ENCODE measurements around the gene TRMO. TPM values are rescaled to one million over a fixed set of nuclear protein-coding genes. Genes with fewer than 3 reads are reported as not detected.
A peak's percentile ranks its signal among the peaks of the same experiment; 100 is the strongest.

The TRMO gene
- total RNA-seq, 2 experiments from 2014 or later = 26.6 to 31.8 TPM

- H3K36me3 Mint-ChIP-seq (ENCODE audit: low read depth) = peaks cover 7% of the 10 kb centered on the region
- POLR2A ChIA-PET = no interaction called here
- DNase-seq = no peak
- H3K4me1 Mint-ChIP-seq = peaks cover 57% of the 10 kb centered on the region
- peaks cover 2% of the 10 kb centered on the region for H3K27me3 Mint-ChIP-seq
- H3K9me3 Mint-ChIP-seq = no peaks in the 10 kb centered on the region
- CTCF ChIA-PET = interaction anchor here (0.6 to 1.3 kb wide), 5 partner anchors 11 to 72 kb away, joined by 3 to 6 read pairs (median 4); no protein-coding TSS in a partner anchor
- H3K4me3 Mint-ChIP-seq = no peak overlapping the region
- H3K27ac Mint-ChIP-seq = no peak overlapping the region
Observed at GRCh38 chr9:97935276-97935675, 13.0 kb upstream of the TRMO start.

- DNase-seq = no peak
- Mint-ChIP-seq H3K4me1 (peaks cover 64% of the 10 kb centered on the region), H3K27ac (no peak overlapping the region), H3K9me3 (no peaks in the 10 kb centered on the region), H3K4me3 (no peak overlapping the region), H3K36me3 (ENCODE audit: low read depth) (peaks cover 9% of the 10 kb centered on the region), H3K27me3 (peaks cover 2% of the 10 kb centered on the region)
- ChIA-PET CTCF (interaction anchor here (0.6 to 1.2 kb wide), 4 partner anchors 10 to 73 kb away, joined by 3 to 6 read pairs (median 4); no protein-coding TSS in a partner anchor), POLR2A (no interaction called here)
Observed at GRCh38 chr9:97934321-97935115, 12.2 kb upstream of the TRMO start.

- CTCF ChIA-PET = interaction anchor here (0.9 to 1.2 kb wide), 2 partner anchors 9 to 11 kb away, joined by 3 to 5 read pairs; no protein-coding TSS in a partner anchor
- no peak for DNase-seq
- H3K36me3 Mint-ChIP-seq (ENCODE audit: low read depth) = peaks cover 9% of the 10 kb centered on the region
Observed at GRCh38 chr9:97933297-97933998, 11.1 kb upstream of the TRMO start.

GRCh38 chr9:97930972-97931371 lies 8.7 kb upstream of the TRMO start:
- Mint-ChIP-seq H3K4me3 (peak overlapping the region; percentile 52), H3K4me1 (peaks cover 55% of the 10 kb centered on the region), H3K27ac (peak overlapping the region; percentile 88), H3K36me3 (ENCODE audit: low read depth) (peaks cover 9% of the 10 kb centered on the region), H3K9me3 (no peaks in the 10 kb centered on the region), H3K27me3 (peaks cover under 1% of the 10 kb centered on the region)
- ChIA-PET CTCF (interaction anchor here (2.6 kb wide), 1 partner anchor 52 kb away, joined by 9 read pairs; the partner anchor contains the start of gene ANP32B), POLR2A (no interaction called here)
- DNase-seq = peak; percentile 41

More at GRCh38 chr9:97933297-97933998, 11.1 kb upstream of the TRMO start:
- peaks cover 65% of the 10 kb centered on the region for H3K4me1 Mint-ChIP-seq
- no peak overlapping the region for H3K4me3 Mint-ChIP-seq
- H3K27ac Mint-ChIP-seq = no peak overlapping the region
- POLR2A ChIA-PET = no interaction called here
- peaks cover 2% of the 10 kb centered on the region for H3K27me3 Mint-ChIP-seq
- no peaks in the 10 kb centered on the region for H3K9me3 Mint-ChIP-seq

GRCh38 chr9:97928986-97929604 lies 6.8 kb upstream of the TRMO start:
- Mint-ChIP-seq H3K36me3 (ENCODE audit: low read depth) (peaks cover 5% of the 10 kb centered on the region), H3K27ac (peak overlapping the region; percentile 69), H3K4me3 (no peak overlapping the region), H3K9me3 (no peaks in the 10 kb centered on the region), H3K27me3 (no peaks in the 10 kb centered on the region), H3K4me1 (peaks cover 48% of the 10 kb centered on the region)
- POLR2A ChIA-PET = no interaction called here
- CTCF ChIA-PET = interaction anchor here (1.1 to 2.6 kb wide), 3 partner anchors 11 to 54 kb away, joined by 3 to 9 read pairs (median 4); partner anchors contain the start of gene ANP32B
- no peak for DNase-seq

GRCh38 chr9:97925497-97926334 lies 3.4 kb upstream of the TRMO start:
- CTCF ChIA-PET = interaction anchor here (0.6 to 1.8 kb wide), 6 partner anchors 29 to 357 kb away, joined by 3 to 12 read pairs (median 3); partner anchors contain the start of gene ANP32B

GRCh38 chr9:97924386-97924785 lies 2.1 kb upstream of the TRMO start:
- CTCF ChIA-PET = interaction anchor here (0.9 to 5.8 kb wide), 14 partner anchors 10 to 332 kb away, joined by 3 to 39 read pairs (median 4); partner anchors contain the start of genes ANP32B, NANS and TBC1D2
- no peak overlapping the region for H3K4me3 Mint-ChIP-seq
- no peaks in the 10 kb centered on the region for H3K9me3 Mint-ChIP-seq
- peaks cover 2% of the 10 kb centered on the region for H3K27me3 Mint-ChIP-seq
- H3K4me1 Mint-ChIP-seq = peaks cover 57% of the 10 kb centered on the region
- H3K27ac Mint-ChIP-seq = no peak overlapping the region
- peaks cover 14% of the 10 kb centered on the region for H3K36me3 Mint-ChIP-seq (ENCODE audit: low read depth)
- POLR2A ChIA-PET = interaction anchor here (0.6 kb wide), 1 partner anchor 116 kb away, joined by 3 read pairs; no protein-coding TSS in a partner anchor
- DNase-seq = no peak

More at GRCh38 chr9:97925497-97926334, 3.4 kb upstream of the TRMO start:
- no peak overlapping the region for H3K27ac Mint-ChIP-seq
- H3K36me3 Mint-ChIP-seq (ENCODE audit: low read depth) = peaks cover 11% of the 10 kb centered on the region
- H3K9me3 Mint-ChIP-seq = no peaks in the 10 kb centered on the region
- no peak for DNase-seq
- H3K4me1 Mint-ChIP-seq = peaks cover 54% of the 10 kb centered on the region
- H3K4me3 Mint-ChIP-seq = no peak overlapping the region
- H3K27me3 Mint-ChIP-seq = peaks cover 2% of the 10 kb centered on the region
- POLR2A ChIA-PET = no interaction called here

- ChIA-PET POLR2A (interaction anchor here (0.5 kb wide), 1 partner anchor 14 kb away, joined by 4 read pairs; no protein-coding TSS in a partner anchor), CTCF (interaction anchor here (0.6 to 5.8 kb wide), 23 partner anchors 10 to 333 kb away, joined by 3 to 39 read pairs (median 4); partner anchors contain the start of genes ANP32B, NANS and TBC1D2)
- Mint-ChIP-seq H3K27me3 (peaks cover 2% of the 10 kb centered on the region), H3K27ac (peak overlapping the region; percentile 99), H3K4me3 (peak overlapping the region; percentile 96), H3K36me3 (ENCODE audit: low read depth) (peaks cover 17% of the 10 kb centered on the region), H3K4me1 (peaks cover 59% of the 10 kb centered on the region), H3K9me3 (no peaks in the 10 kb centered on the region)
- DNase-seq = peak; percentile 85
Observed at GRCh38 chr9:97923529-97924108, 1.3 kb upstream of the TRMO start.

- ChIA-PET CTCF (interaction anchor here (1.0 to 5.8 kb wide), 5 partner anchors 10 to 273 kb away, joined by 3 to 39 read pairs (median 10); partner anchors contain the start of gene ANP32B), POLR2A (interaction anchor here (1.0 kb wide), 1 partner anchor 13 kb away, joined by 3 read pairs; no protein-coding TSS in a partner anchor)
- Mint-ChIP-seq H3K27me3 (peaks cover 2% of the 10 kb centered on the region), H3K4me3 (peak overlapping the region; percentile 96), H3K27ac (peak overlapping the region; percentile 99), H3K9me3 (no peaks in the 10 kb centered on the region), H3K4me1 (peaks cover 66% of the 10 kb centered on the region), H3K36me3 (ENCODE audit: low read depth) (peaks cover 42% of the 10 kb centered on the region)
- DNase-seq = no peak
Observed at GRCh38 chr9:97919217-97919813, 3.0 kb downstream of the TRMO start.

GRCh38 chr9:97918611-97919010 lies 3.7 kb downstream of the TRMO start:
- Mint-ChIP-seq H3K27me3 (peaks cover 2% of the 10 kb centered on the region), H3K36me3 (ENCODE audit: low read depth) (peaks cover 49% of the 10 kb centered on the region), H3K4me3 (peak overlapping the region; percentile 96), H3K27ac (peak overlapping the region; percentile 99), H3K9me3 (no peaks in the 10 kb centered on the region), H3K4me1 (peaks cover 63% of the 10 kb centered on the region)
- ChIA-PET POLR2A (no interaction called here), CTCF (interaction anchor here (1.0 to 2.3 kb wide), 2 partner anchors 9 to 273 kb away, joined by 3 to 8 read pairs; no protein-coding TSS in a partner anchor)
- DNase-seq = no peak

GRCh38 chr9:97911970-97912369 lies 10.3 kb downstream of the TRMO start:
- no peak overlapping the region for H3K4me3 Mint-ChIP-seq
- peaks cover 81% of the 10 kb centered on the region for H3K36me3 Mint-ChIP-seq (ENCODE audit: low read depth)
- H3K27me3 Mint-ChIP-seq = no peaks in the 10 kb centered on the region
- H3K4me1 Mint-ChIP-seq = peaks cover 65% of the 10 kb centered on the region
- ChIA-PET CTCF (interaction anchor here (0.7 to 2.6 kb wide), 2 partner anchors 10 kb away, joined by 5 to 11 read pairs; partner anchors contain the start of gene TRMO), POLR2A (no interaction called here)
- no peaks in the 10 kb centered on the region for H3K9me3 Mint-ChIP-seq
- DNase-seq = no peak
- peak overlapping the region; percentile 37 for H3K27ac Mint-ChIP-seq
